GM19455 (cell line): ENCODE measurements around the gene SPRR2D.
"Not testable (repeated sequence)": the region's sequence is repeated elsewhere in the genome, so short reads cannot be mapped to it uniquely, and the experiment has no call there.

ENCODE experiments used
- ATAC-seq: cut with Tn5 transposase; IDR thresholded peaks from one replicate; pipeline ENCODE4 v1.9.1; 2021; ENCODE audit not compliant: unreplicated experiment

The SPRR2D gene

GRCh38 chr1:153040950-153041631 lies at the start of gene SPRR2D:
TSS of gene SPRR2D (minus strand) at chr1:153041120. CDS start at chr1:153040346, 774 bp downstream.
- ATAC-seq = no peak

- no peak for ATAC-seq
Measured at GRCh38 chr1:153087652-153088051, 46.7 kb upstream of the SPRR2D start.

DNA sequence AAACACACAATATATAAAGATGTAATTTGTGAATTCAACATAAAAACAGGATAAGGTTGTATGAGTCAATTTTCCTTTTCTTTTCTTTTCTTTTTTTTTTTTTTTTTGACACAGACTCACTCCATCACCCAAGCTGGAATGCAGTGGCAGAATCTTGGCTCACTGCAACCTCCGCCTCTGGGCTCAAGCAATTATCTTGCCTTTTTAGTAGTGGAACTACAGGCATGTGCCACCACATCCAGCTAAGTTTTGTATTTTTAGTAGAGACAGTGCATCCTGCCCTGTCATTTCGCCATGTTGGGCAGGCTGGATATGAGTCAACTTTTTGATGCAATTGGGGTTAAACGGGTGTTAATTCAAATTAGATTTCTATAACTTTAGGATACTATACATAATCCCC lies 40.8 kb upstream of the SPRR2D start:
- ATAC-seq = no peak

DNA sequence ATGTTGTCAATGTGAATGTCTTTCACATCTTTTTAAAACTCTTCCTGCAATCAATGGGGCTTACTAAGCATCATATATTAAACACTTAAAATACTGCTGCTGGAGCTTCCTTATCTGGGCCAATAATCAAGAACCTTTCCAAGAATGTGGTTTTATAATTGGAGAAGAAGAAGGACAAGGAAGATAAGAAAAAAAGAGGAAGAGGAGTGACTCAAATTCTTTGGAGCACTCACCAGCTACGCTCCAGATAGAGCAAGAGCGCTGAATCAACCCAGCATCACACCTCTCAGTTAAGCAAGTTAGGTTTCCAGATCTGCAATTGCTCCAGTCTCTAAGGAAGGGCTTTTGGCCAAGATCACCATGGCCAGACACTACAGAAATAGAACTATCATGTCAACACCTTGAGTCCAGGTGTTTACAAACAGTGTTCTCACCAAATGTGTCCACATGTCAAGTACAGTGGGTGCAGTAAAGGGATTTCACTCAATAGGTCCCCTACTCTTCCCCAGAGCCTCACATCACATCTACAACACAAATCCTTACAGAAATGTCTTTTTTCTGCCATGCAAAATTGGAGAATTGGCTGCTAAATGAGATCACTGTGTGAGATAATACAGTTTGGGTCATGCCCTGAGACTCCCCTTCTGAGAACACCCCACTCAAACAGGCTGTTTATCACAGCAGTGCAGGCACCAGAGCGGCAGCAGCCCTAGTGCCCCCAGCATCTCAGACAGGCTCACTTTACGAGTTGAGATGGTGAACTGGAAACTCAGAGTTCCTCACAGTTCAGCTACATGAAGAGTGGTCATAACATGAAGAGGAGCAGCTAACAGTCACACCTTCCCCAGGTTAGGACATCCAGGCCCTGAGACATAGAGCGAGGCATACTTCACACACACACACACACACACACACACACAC lies 32.1 kb upstream of the SPRR2D start:
- no peak for ATAC-seq

GRCh38 chr1:153071511-153071910 lies 30.6 kb upstream of the SPRR2D start, which contains the start of gene SPRR2B:
TSS of gene SPRR2B (minus strand) at chr1:153071611. CDS start at chr1:153070839, 772 bp downstream.
- no peak for ATAC-seq

DNA sequence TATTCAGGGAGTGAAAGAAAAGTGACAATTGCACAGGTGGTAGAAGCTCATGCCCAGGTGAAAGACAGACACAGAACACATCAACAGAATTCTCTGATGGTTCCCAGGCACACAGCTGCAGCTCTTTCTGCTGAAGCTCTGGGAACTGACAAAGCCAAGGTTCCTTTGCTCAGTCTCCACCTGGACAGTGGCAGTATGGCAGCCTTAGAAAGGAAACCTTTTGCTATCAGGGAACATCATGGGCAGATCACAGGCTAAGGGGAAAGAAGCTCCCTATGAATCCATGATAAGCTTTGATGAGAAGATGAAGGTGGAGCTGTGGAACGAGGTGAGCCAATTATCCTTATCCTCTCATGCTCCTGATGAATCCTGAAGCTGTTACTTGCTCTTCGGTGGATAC lies 29.3 kb upstream of the SPRR2D start:
- no peak for ATAC-seq

GRCh38 chr1:153058826-153059784 lies 18.2 kb upstream of the SPRR2D start:
- ATAC-seq = no peak

GRCh38 chr1:153058154-153058553 lies 17.2 kb upstream of the SPRR2D start:
- ATAC-seq = no peak

DNA sequence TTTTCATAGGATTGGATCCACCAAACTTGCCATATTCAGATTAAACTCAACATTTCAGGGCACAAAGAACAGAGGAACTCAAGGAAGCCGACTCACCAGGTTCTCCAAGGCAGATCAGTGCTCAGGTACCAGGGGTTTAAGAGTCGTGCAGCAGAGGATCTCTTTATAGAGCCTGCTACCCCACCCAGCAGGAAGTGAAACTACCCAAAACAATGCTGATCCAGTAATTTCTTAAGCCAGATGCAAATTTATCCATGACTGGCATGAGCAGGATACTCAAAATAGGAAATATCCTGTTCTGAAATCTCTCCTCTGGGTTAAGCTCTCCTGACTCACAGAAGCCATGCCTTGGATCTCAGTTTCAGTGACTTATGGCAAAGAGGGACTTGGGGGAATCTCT lies 16.5 kb upstream of the SPRR2D start, which contains the start of gene SPRR2A:
Gene SPRR2A, minus strand, starts transcription at position 138 of the 400 bp plus-strand sequence. CDS start 777 bp downstream, outside the sequence.
- no peak for ATAC-seq

- not testable (repeated sequence) for ATAC-seq
Measured at GRCh38 chr1:153056111-153056510, 15.2 kb upstream of the SPRR2D start.

- no peak for ATAC-seq
Measured at GRCh38 chr1:153049211-153049610, 8.3 kb upstream of the SPRR2D start.

- no peak for ATAC-seq
Measured at GRCh38 chr1:153035211-153035610, 5.7 kb downstream of the SPRR2D start.

GRCh38 chr1:153032677-153033308 lies 8.1 kb downstream of the SPRR2D start:
- ATAC-seq = no peak

DNA sequence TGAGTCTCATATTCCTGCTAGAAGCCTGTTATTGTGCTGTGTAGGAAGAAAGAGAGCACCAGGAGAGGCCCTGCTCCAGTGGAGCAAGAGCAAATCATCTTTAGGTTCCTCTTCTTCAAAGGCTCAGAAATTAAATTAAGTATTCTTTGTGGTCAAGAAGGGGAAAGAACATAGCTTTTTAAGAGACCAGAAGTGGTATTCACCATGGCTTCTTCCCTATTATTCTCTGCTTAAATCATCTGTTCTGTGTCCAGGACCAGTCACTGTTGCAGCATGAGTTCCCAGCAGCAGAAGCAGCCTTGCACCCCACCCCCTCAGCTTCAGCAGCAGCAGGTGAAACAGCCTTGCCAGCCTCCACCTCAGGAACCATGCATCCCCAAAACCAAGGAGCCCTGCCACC lies 8.8 kb downstream of the SPRR2D start:
- no peak for ATAC-seq

DNA sequence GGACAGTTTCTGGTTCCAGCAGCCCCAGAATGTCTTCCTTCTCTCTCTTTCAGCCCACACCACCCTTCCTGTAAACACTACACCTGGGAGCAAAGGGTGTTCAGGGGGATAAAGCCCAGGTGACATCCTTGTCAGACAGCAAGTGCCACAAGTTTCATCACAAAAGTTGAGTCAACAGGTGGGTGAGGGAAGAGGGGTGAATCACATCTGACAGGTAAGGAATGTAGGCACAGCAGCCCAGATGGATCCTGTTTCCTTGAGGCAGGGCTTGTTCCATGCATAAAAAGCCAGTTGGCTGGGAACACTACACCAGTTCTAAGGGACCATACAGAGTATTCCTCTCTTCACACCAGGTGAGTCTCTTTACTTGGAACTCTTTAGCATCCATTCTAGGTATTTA lies 10.0 kb downstream of the SPRR2D start, which contains the start of gene SPRR1B:
Gene SPRR1B, plus strand, starts transcription at position 309 of the 400 bp plus-strand sequence. CDS start 1,143 bp downstream, outside the sequence.
- no peak for ATAC-seq

DNA sequence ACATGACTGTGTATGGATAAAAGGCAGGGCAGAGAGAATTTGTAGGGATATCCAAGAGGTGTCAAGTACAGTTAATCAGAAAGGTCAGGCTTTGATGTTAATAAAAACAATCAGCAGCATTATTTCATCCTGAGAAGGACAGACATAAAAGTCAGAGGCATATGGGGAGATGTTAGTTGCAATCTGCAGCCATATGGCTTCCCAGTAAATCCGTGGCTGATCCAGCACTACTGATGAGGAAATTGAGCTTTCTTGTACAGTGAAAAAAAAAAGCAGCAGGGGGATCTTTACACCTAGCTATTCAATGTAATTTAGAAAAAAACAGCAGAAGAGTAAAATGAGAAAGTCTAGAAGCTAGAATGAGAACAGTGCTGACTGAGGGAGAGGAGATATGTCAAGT lies 12.2 kb downstream of the SPRR2D start:
- no peak for ATAC-seq

DNA sequence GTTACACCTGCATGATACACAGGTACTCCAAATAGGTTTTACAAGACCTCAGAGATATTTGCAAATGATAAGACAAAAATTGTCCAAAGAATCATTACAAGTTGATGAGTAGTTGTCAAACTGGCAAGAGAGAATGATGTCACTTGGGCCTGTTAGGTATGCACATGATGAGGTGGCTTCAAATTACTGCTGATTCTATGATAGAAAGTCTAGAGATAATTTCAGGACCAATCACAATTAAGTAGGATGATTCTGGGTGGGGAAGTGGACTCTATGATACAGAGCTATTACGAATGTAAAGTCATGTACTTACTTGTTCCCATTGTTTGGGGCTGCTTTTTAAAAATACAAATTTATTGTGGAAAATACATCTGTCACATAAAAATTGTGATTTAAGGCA lies 15.1 kb downstream of the SPRR2D start:
- no peak for ATAC-seq

DNA sequence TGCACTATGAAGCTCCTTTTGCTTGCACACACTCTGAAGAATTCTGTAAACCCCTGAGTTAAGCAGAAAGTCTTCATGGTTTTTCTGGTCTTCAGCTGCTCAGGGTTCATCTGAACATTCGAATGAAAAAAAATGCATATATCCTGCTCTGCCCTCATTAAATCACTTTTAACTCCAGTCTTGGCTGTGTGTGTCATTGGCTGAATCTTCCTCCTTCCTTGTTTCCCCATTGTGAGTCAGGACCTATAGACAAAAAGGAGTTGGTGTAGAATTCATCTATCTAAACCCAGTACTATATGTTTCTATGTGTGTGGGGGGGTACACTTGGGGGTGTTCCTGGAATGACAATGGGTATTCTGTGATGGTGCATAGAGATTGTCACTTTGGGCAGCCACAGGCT lies 16.5 kb downstream of the SPRR2D start:
- no peak for ATAC-seq

DNA sequence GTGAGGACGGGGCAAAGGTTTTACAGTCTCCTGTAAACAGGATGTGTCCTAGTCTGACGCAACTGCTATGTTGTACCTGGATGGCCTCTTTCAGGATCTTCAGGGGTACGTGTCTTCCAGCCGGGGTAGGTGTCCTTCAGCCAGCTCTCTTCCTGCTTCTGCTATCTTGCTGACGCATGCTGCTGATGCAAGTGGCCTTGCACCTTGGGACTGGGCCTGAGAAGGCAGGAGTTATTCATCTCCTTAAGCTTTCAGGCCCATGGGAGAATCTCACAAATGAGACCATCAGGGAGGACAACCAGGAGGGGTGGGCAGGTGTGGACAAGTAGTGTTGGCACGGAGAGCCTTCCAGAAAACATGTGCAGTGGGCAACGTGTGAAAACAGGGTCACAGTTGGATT lies 17.8 kb downstream of the SPRR2D start:
- no peak for ATAC-seq

DNA sequence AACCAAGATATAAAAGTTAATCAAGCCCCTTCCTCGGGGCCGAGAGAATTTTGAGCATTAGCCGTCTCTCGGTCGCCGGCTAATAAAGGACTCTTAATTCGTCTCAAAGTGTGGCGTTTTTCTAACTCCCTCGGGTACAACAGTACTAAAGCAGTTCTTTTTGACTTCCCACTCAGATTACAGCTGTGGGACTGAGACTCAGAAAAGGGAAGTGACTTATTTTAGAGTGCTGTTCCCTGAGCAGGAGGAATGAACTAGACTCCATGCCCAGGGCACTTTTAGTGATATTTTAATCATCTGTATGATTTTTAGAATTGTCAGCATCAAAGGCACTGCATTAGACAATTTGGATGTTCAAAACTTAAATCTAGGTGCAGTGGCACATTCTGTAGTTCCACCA lies 18.6 kb downstream of the SPRR2D start:
- ATAC-seq = not testable (repeated sequence)
